Neural progenitor cell (in vitro differentiated cells): ENCODE measurements around the gene CYGB. TPM values are rescaled to one million over a fixed set of nuclear protein-coding genes. Genes with fewer than 3 reads are reported as not detected.

Source experiments
- DNase-seq: peaks from one replicate; pipeline ENCODE4 v3.0.0-alpha.2; 2016; ENCODE audit warnings: low spot score
- H2AFZ ChIP-seq: fragments of 200-600 bp; sonication (generic); replicated peaks from 2 replicates; pipeline ENCODE4 v1.6.1; 2016; ENCODE audit warnings: antibody characterized with exemption
- H3F3A ChIP-seq: fragments of 200-600 bp; sonication (generic); 2 replicates; pipeline ENCODE4 v1.6.1; 2016; ENCODE audit warnings: antibody characterized with exemption, low read depth
- H3K27ac ChIP-seq: fragments of 200-600 bp; sonication (generic); 2 replicates; pipeline ENCODE4 v1.5.1; 2016; ENCODE audit warnings: mild to moderate bottlenecking
- H3K27me3 ChIP-seq: fragments of 200-600 bp; sonication (generic); 2 replicates; pipeline ENCODE4 v1.6.1; 2016; ENCODE audit warnings: mild to moderate bottlenecking, moderate library complexity
- H3K36me3 ChIP-seq: fragments of 200-600 bp; sonication (generic); 2 replicates; pipeline ENCODE4 v1.5.1; 2016
- H3K4me1 ChIP-seq: fragments of 200-600 bp; sonication (generic); 2 replicates; pipeline ENCODE4 v1.6.1; 2016; ENCODE audit warnings: mixed run types
- H3K4me2 ChIP-seq: fragments of 200-600 bp; sonication (generic); 2 replicates; pipeline ENCODE4 v1.6.1; 2016
- H3K4me3 ChIP-seq: fragments of 200-600 bp; sonication (generic); 2 replicates; pipeline ENCODE4 v1.5.1; 2016
- H3K79me2 ChIP-seq: fragments of 200-600 bp; sonication (generic); 2 replicates; pipeline ENCODE4 v1.6.1; 2016; ENCODE audit warnings: low read depth
- H3K9ac ChIP-seq: fragments of 200-600 bp; sonication (generic); 2 replicates; pipeline ENCODE4 v1.6.1; 2016
- H3K9me3 ChIP-seq: fragments of 200-600 bp; sonication (generic); 2 replicates; pipeline ENCODE4 v1.5.1; 2016; ENCODE audit warnings: low read depth
- H4K20me1 ChIP-seq: fragments of 200-600 bp; sonication (generic); 2 replicates; pipeline ENCODE4 v1.6.1; 2016; ENCODE audit warnings: low read depth
- H3K27ac Mint-ChIP-seq: 3 replicates; pipeline ENCODE4 v1.8.0; 2021; ENCODE audit warnings: mixed read lengths
- H3K27me3 Mint-ChIP-seq: 2 replicates; pipeline ENCODE4 v1.8.0; 2022; ENCODE audit warnings: low read depth, mild to moderate bottlenecking, inconsistent platforms, moderate library complexity, mixed read lengths; ENCODE audit not compliant: insufficient read depth
- H3K36me3 Mint-ChIP-seq: 3 replicates; pipeline ENCODE4 v1.8.0; 2021; ENCODE audit warnings: mixed read lengths
- H3K4me1 Mint-ChIP-seq: 3 replicates; pipeline ENCODE4 v1.8.0; 2021; ENCODE audit warnings: mixed read lengths
- H3K4me3 Mint-ChIP-seq: 3 replicates; pipeline ENCODE4 v1.8.0; 2021; ENCODE audit warnings: mild to moderate bottlenecking, moderate library complexity, mixed read lengths
- H3K9me3 Mint-ChIP-seq: 3 replicates; pipeline ENCODE4 v1.8.0; 2020; ENCODE audit warnings: mixed read lengths
- CTCF ChIP-seq: fragments of 200-600 bp; sonication (generic); IDR thresholded peaks from 2 replicates; pipeline ENCODE4 v1.5.1; 2017; ENCODE audit warnings: antibody characterized with exemption, mild to moderate bottlenecking
- EZH2 ChIP-seq: fragments of 200-600 bp; sonication (generic); IDR thresholded peaks from 2 replicates; pipeline ENCODE4 v1.6.1; 2017; ENCODE audit warnings: antibody characterized with exemption, mild to moderate bottlenecking, moderate library complexity
- EZH2phosphoT487 ChIP-seq: fragments of 200-600 bp; sonication (generic); IDR thresholded peaks from 2 replicates; pipeline ENCODE4 v1.6.1; 2017; ENCODE audit warnings: antibody characterized with exemption
- total RNA-seq: library from RNA; depleted of rRNA; stranded (reverse); fragments of >200 nt; gene quantifications from 2 replicates; pipeline ENCODE4 v1.2.3, GENCODE V29; 2015; ENCODE audit warnings: low replicate concordance

Gene CYGB
- total RNA-seq, 1 donor from 2014 or later: not detected

GRCh38 chr17:76497979-76498875 is 39.3 kb downstream of the CYGB start:
- H3K9me3 Mint-ChIP-seq: no peaks in the 10 kb centered on the region
- H2AFZ ChIP-seq: no peak overlapping the region
- H3K4me1 Mint-ChIP-seq: peaks cover 31% of the 10 kb centered on the region
- H4K20me1 ChIP-seq: peaks cover 14% of the 10 kb centered on the region
- no peak overlapping the region for H3K9ac ChIP-seq
- H3K4me1 ChIP-seq: peaks cover 32% of the 10 kb centered on the region
- no peak overlapping the region for H3K4me3 ChIP-seq
- no peaks in the 10 kb centered on the region for H3K9me3 ChIP-seq
- H3K27me3 ChIP-seq: peaks cover 14% of the 10 kb centered on the region
- no peak for TF ChIP-seq CTCF
- TF ChIP-seq EZH2: no peak
- TF ChIP-seq EZH2phosphoT487: no peak
- H3K27me3 Mint-ChIP-seq: peaks cover 25% of the 10 kb centered on the region
- DNase-seq: peak; percentile 68
- no peaks in the 10 kb centered on the region for H3K79me2 ChIP-seq
- no peaks in the 10 kb centered on the region for H3K36me3 ChIP-seq
- no peaks in the 10 kb centered on the region for H3K36me3 Mint-ChIP-seq
- no peak overlapping the region for H3K27ac ChIP-seq
- no peak overlapping the region for H3K27ac Mint-ChIP-seq
- H3F3A ChIP-seq: peaks cover 5% of the 10 kb centered on the region
- no peak overlapping the region for H3K4me3 Mint-ChIP-seq
- H3K4me2 ChIP-seq: no peak overlapping the region

- peaks cover 37% of the 10 kb centered on the region for H3K4me1 Mint-ChIP-seq
- no peak overlapping the region for H3K9ac ChIP-seq
- no peak overlapping the region for H3K4me2 ChIP-seq
- no peak for TF ChIP-seq CTCF
- no peak for TF ChIP-seq EZH2
- TF ChIP-seq EZH2phosphoT487: no peak
- no peak for DNase-seq
- H3K9me3 ChIP-seq: no peaks in the 10 kb centered on the region
- no peaks in the 10 kb centered on the region for H3K79me2 ChIP-seq
- H3K4me1 ChIP-seq: peaks cover 37% of the 10 kb centered on the region
- H3K4me3 Mint-ChIP-seq: peak overlapping the region; percentile 30
- no peaks in the 10 kb centered on the region for H3K36me3 ChIP-seq
- H3F3A ChIP-seq: no peaks in the 10 kb centered on the region
- H3K27me3 Mint-ChIP-seq: peaks cover 28% of the 10 kb centered on the region
- no peak overlapping the region for H3K4me3 ChIP-seq
- H3K36me3 Mint-ChIP-seq: no peaks in the 10 kb centered on the region
- peaks cover 14% of the 10 kb centered on the region for H4K20me1 ChIP-seq
- H3K27ac ChIP-seq: no peak overlapping the region
- H2AFZ ChIP-seq: no peak overlapping the region
- no peaks in the 10 kb centered on the region for H3K9me3 Mint-ChIP-seq
- H3K27me3 ChIP-seq: peaks cover 14% of the 10 kb centered on the region
- no peak overlapping the region for H3K27ac Mint-ChIP-seq
Observed at GRCh38 chr17:76497699-76497978, 39.9 kb downstream of the CYGB start.

GRCh38 chr17:76496464-76496863 is 41.0 kb downstream of the CYGB start:
- Histone ChIP-seq H3K27ac (no peak overlapping the region), H2AFZ (no peak overlapping the region), H3K4me2 (no peak overlapping the region), H3K9me3 (no peaks in the 10 kb centered on the region), H3K27me3 (peaks cover 14% of the 10 kb centered on the region), H3F3A (no peaks in the 10 kb centered on the region), H3K79me2 (no peaks in the 10 kb centered on the region), H3K4me3 (no peak overlapping the region), H4K20me1 (peaks cover 14% of the 10 kb centered on the region), H3K36me3 (no peaks in the 10 kb centered on the region), H3K4me1 (peaks cover 36% of the 10 kb centered on the region), H3K9ac (no peak overlapping the region)
- H3K27ac Mint-ChIP-seq: no peak overlapping the region
- peaks cover 35% of the 10 kb centered on the region for H3K4me1 Mint-ChIP-seq
- DNase-seq: no peak
- peaks cover 26% of the 10 kb centered on the region for H3K27me3 Mint-ChIP-seq
- H3K4me3 Mint-ChIP-seq: no peak overlapping the region
- no peaks in the 10 kb centered on the region for H3K36me3 Mint-ChIP-seq
- TF ChIP-seq EZH2phosphoT487: no peak
- TF ChIP-seq CTCF: no peak
- TF ChIP-seq EZH2: no peak
- H3K9me3 Mint-ChIP-seq: no peaks in the 10 kb centered on the region
